Skeletal muscle satellite cell (primary cell): ENCODE results near the gene TNXB.
A peak's percentile ranks its signal among the peaks of the same experiment; 100 is the strongest.

ENCODE experiments used
- H3K27me3 ChIP-seq: 2 replicates; pipeline ENCODE4 v1.7.0; 2013; ENCODE audit warnings: low read length; ENCODE audit not compliant: control insufficient read depth, insufficient read depth
- H3K36me3 ChIP-seq: 2 replicates; pipeline ENCODE4 v1.7.0; 2013; ENCODE audit warnings: mild to moderate bottlenecking, control low read depth, low read length; ENCODE audit not compliant: insufficient read depth
- H3K4me1 ChIP-seq: 2 replicates; pipeline ENCODE4 v1.7.0; 2013; ENCODE audit warnings: low read length; ENCODE audit not compliant: control insufficient read depth, insufficient read depth
- H3K4me2 ChIP-seq: 2 replicates; pipeline ENCODE4 v1.7.0; 2013; ENCODE audit warnings: mild to moderate bottlenecking, low read length
- H3K4me3 ChIP-seq: 2 replicates; pipeline ENCODE4 v1.7.0; 2013; ENCODE audit warnings: low read length
- H3K9ac ChIP-seq: 2 replicates; pipeline ENCODE4 v1.7.0; 2013; ENCODE audit warnings: mild to moderate bottlenecking, low read depth, low read length, moderate library complexity
- H3K9me3 ChIP-seq: replicated peaks from 2 replicates; pipeline ENCODE4 v1.7.0; 2013; ENCODE audit warnings: mild to moderate bottlenecking, control low read depth, low read length

Gene TNXB

GRCh38 chr6:32088487-32089049 lies 20.6 kb downstream of the TNXB start:
- no peak overlapping the region for H3K4me2 ChIP-seq
- no peaks in the 10 kb centered on the region for H3K36me3 ChIP-seq
- H3K9ac ChIP-seq: no peak overlapping the region
- H3K27me3 ChIP-seq: peaks cover 54% of the 10 kb centered on the region
- H3K4me1 ChIP-seq: peaks cover 32% of the 10 kb centered on the region
- no peaks in the 10 kb centered on the region for H3K9me3 ChIP-seq
- no peak overlapping the region for H3K4me3 ChIP-seq

GRCh38 chr6:32087574-32088486 lies 21.3 kb downstream of the TNXB start:
- Histone ChIP-seq H3K4me1 (peaks cover 32% of the 10 kb centered on the region), H3K4me2 (no peak overlapping the region), H3K9me3 (no peaks in the 10 kb centered on the region), H3K9ac (no peak overlapping the region), H3K27me3 (peaks cover 54% of the 10 kb centered on the region), H3K4me3 (no peak overlapping the region), H3K36me3 (no peaks in the 10 kb centered on the region)

- Histone ChIP-seq H3K9ac (no peak overlapping the region), H3K4me2 (peak overlapping the region; percentile 27), H3K4me3 (no peak overlapping the region), H3K27me3 (peaks cover 49% of the 10 kb centered on the region), H3K36me3 (no peaks in the 10 kb centered on the region), H3K9me3 (no peaks in the 10 kb centered on the region), H3K4me1 (peaks cover 32% of the 10 kb centered on the region)
Measured at GRCh38 chr6:32086661-32087573, 22.2 kb downstream of the TNXB start.

- Histone ChIP-seq H3K4me3 (no peak overlapping the region), H3K27me3 (peaks cover 46% of the 10 kb centered on the region), H3K9me3 (no peaks in the 10 kb centered on the region), H3K4me2 (peak overlapping the region; percentile 27), H3K4me1 (peaks cover 41% of the 10 kb centered on the region), H3K9ac (no peak overlapping the region), H3K36me3 (no peaks in the 10 kb centered on the region)
Measured at GRCh38 chr6:32085759-32086459, 23.2 kb downstream of the TNXB start.

- Histone ChIP-seq H3K9ac (no peak overlapping the region), H3K4me1 (peaks cover 49% of the 10 kb centered on the region), H3K4me3 (no peak overlapping the region)
Measured at GRCh38 chr6:32084780-32085179, 24.4 kb downstream of the TNXB start.

GRCh38 chr6:32083812-32084768 lies 25.0 kb downstream of the TNXB start:
- no peaks in the 10 kb centered on the region for H3K36me3 ChIP-seq
- peaks cover 28% of the 10 kb centered on the region for H3K27me3 ChIP-seq
- H3K4me1 ChIP-seq: peaks cover 52% of the 10 kb centered on the region
- no peak overlapping the region for H3K4me3 ChIP-seq
- H3K4me2 ChIP-seq: no peak overlapping the region
- no peaks in the 10 kb centered on the region for H3K9me3 ChIP-seq
- H3K9ac ChIP-seq: no peak overlapping the region

More at GRCh38 chr6:32084780-32085179, 24.4 kb downstream of the TNXB start:
- Histone ChIP-seq H3K36me3 (no peaks in the 10 kb centered on the region), H3K27me3 (peaks cover 35% of the 10 kb centered on the region), H3K9me3 (no peaks in the 10 kb centered on the region), H3K4me2 (no peak overlapping the region)

- H3K9me3 ChIP-seq: no peaks in the 10 kb centered on the region
- peaks cover 16% of the 10 kb centered on the region for H3K27me3 ChIP-seq
- no peaks in the 10 kb centered on the region for H3K36me3 ChIP-seq
- H3K4me2 ChIP-seq: peak overlapping the region; percentile 17
- H3K9ac ChIP-seq: no peak overlapping the region
- no peak overlapping the region for H3K4me3 ChIP-seq
- H3K4me1 ChIP-seq: peaks cover 52% of the 10 kb centered on the region
Measured at GRCh38 chr6:32082935-32083334, 26.2 kb downstream of the TNXB start.

GRCh38 chr6:32082478-32082877 lies 26.7 kb downstream of the TNXB start:
- Histone ChIP-seq H3K4me3 (no peak overlapping the region), H3K36me3 (no peaks in the 10 kb centered on the region), H3K4me2 (no peak overlapping the region), H3K9me3 (no peaks in the 10 kb centered on the region), H3K4me1 (peaks cover 52% of the 10 kb centered on the region), H3K27me3 (peaks cover 16% of the 10 kb centered on the region), H3K9ac (no peak overlapping the region)

- H3K36me3 ChIP-seq: no peaks in the 10 kb centered on the region
- no peaks in the 10 kb centered on the region for H3K9me3 ChIP-seq
- no peak overlapping the region for H3K4me3 ChIP-seq
- peak overlapping the region; percentile 35 for H3K4me2 ChIP-seq
- H3K4me1 ChIP-seq: peaks cover 50% of the 10 kb centered on the region
- no peak overlapping the region for H3K9ac ChIP-seq
- peaks cover 16% of the 10 kb centered on the region for H3K27me3 ChIP-seq
Measured at GRCh38 chr6:32081168-32081990, 27.8 kb downstream of the TNXB start.
